K562 (cell line): ENCODE measurements around the gene COL4A4.

Experiments used
- AFF4 ChIP-seq: sonication (generic); formaldehyde crosslinking; IDR thresholded peaks from 2 replicates; pipeline ENCODE4 v1.8.0; 2023; ENCODE audit warnings: mild to moderate bottlenecking, missing genetic modification reagents
- HNRNPL ChIP-seq: fragments of 200-400 bp; formaldehyde crosslinking; IDR thresholded peaks from 2 replicates; pipeline ENCODE4 v1.6.1; 2017; ENCODE audit warnings: low read depth, mild to moderate bottlenecking, low read length
- MYC ChIP-seq, 2 experiments: fragments of 250-450 bp in 1 of 2; sonication (Bioruptor Pico) in 1 of 2; IDR thresholded peaks; 2 replicates each; pipeline versions ENCODE4 v1.5.1 to v1.6.1; 2012 to 2021; ENCODE audit warnings: low read depth in 2 of 2, borderline replicate concordance in 1 of 2, improper control_type of control experiment in 1 of 2, low read length in 1 of 2, mild to moderate bottlenecking in 1 of 2, moderate library complexity in 1 of 2
- ZEB2 ChIP-seq: fragments of 450-650 bp; IDR thresholded peaks from 2 replicates; pipeline ENCODE4 v1.6.1; 2016
- ZNF134 ChIP-seq: fragments of 250-450 bp; sonication (Bioruptor Pico); conservative IDR thresholded peaks from 2 replicates; pipeline ENCODE4 v1.4.0; 2020

DNA sequence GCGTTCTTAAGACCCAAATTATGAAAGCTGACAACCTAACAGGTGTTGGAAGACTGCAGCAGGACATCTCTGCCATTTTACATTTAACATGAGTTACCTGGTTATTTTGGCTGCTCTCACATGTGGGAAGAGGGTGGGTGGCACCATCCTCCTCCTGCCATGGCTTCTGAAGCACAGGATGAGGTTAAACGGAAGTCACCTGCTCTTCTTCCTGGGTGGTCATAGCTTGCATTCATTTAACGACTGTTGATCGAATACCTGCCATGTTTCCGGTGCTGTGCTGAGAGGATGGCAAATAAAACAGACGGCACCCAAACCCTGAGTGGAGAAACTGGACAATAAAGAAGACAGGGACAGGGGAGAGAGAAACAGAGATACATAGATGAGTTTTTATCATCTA, 210.2 kb downstream of the COL4A4 start:
- TF ChIP-seq ZNF134 (CRISPR knock-in tag) (no peak), AFF4 (CRISPR knock-in tag) (no peak), ZEB2 (no peak), HNRNPL (no peak), MYC (IDR thresholded peaks at IDR 0.05; ENCODE audit: low read depth, low read length) (no peak), MYC (CRISPR knock-in tag; IDR thresholded peaks at IDR 0.05; ENCODE audit: borderline replicate concordance, low read depth) (no peak)
